ENCODE measurements around the gene LTF.
"Not testable (repeated sequence)": the region's sequence is repeated elsewhere in the genome, so short reads cannot be mapped to it uniquely, and the experiment has no call there.

LTF gene

GRCh38 chr3:46393554-46394434, 70.9 kb downstream of the LTF start:
- no peak for DNase-seq (ENCODE audit: low spot score)

DNA sequence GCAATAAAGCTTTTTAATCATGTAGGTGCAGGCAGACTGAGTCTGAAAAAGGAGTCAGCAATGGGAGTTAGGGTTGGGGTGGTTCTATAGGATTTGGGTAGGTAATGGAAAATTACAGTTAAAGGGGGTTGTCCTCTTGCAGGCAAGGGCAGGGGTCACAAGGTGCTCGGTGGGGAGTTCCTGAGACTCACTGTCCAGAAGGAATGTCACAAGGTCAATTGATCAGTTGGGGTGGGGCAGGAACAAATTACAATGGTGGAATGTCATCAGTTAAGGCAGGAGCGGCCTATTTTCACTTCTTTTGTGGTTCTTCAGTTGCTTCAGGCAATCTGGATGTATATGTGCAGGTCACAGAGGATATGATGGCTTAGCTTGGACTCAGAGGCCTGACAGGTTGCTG, 71.7 kb downstream of the LTF start:
- no peak for DNase-seq (ENCODE audit: low spot score)

DNA sequence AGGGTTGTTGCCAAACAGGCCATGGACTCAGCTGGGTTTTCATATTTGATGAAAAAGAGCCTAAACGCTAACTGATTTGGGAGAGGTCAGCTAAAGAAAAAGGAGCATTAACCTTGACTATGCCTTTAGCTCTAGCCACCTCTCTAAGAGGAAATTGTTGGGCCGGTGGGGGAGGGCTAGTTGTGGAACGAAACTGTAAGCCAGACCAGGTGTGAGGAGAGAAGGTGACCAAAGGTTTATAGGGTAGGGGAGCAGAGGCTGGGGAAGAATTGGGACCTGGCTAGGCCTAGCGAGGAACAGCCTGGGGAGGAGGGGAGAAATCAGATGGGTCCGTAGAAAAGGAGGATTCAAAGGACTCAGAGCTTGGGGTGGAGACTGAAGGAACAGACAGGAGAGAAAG, 73.2 kb downstream of the LTF start:
- not testable (repeated sequence) for DNase-seq (ENCODE audit: low spot score)

DNA sequence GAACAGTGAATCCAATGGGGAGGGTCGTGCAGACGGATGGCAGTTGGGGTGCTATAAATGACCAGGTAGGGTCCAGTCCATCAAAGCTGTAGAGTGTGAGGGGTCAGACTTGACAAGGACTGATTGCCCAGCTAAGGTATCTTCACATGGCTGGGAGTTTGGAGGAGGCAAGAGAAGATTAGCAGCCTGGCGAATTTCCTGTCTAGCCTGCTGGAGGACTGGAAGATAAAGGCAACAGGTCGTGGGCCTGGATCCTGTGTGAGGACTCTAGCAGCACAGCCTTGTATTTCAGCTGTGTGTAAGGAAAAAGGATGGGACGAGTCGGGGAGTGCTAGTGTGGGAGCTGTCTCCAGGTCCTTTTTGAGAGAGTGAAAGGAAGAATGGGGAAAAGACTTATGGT, 75.4 kb downstream of the LTF start:
- DNase-seq (ENCODE audit: low spot score) = no peak

- peak; percentile 20 for DNase-seq (ENCODE audit: low spot score)
These were observed 75.9 kb downstream of the LTF start for GRCh38 chr3:46388847-46389246.

GRCh38 chr3:46386205-46386604, 78.5 kb downstream of the LTF start:
- DNase-seq (ENCODE audit: low spot score) = no peak
